Heart left ventricle (tissue), 13 donors: ENCODE results near the gene IQGAP2.

Experiments used
- POLR2A ChIP-seq, 2 donors: fragments of 450-650 bp; IDR thresholded peaks; one replicate each; pipeline ENCODE4 v1.6.1; 2017; ENCODE audit warnings: antibody characterized with exemption in 2 of 2, mild to moderate bottlenecking in 2 of 2, moderate library complexity in 2 of 2
- TF ChIP-seq, protein P1 (sequence below), 12 donors: fragments of 200-600 bp; sonication (generic) in 4 of 12; IDR thresholded peaks; one replicate each; pipeline versions ENCODE4 v1.5.0 to v1.8.0; 2018 to 2022; ENCODE audit warnings: antibody characterized with exemption in 12 of 12, mild to moderate bottlenecking in 5 of 12
- donor health status: ischemic (EF 13 %, LVEDD 7.1; RV severe dilation, severe dysfunction).
- donor health status: DM: no; HTN: yes; CAD: no.
- donor health status: DM: no; HTN: no; CAD: no.
- donor health status: ischemic (EF 25% LVEDD 6.9; RV normal size, moderate dysfunction).
- donor health status: ischemic (EF 25% LVEDD 5.7; RV mildly dilated, moderate dysfunction).
- donor health status: ischemic (EF 35%, LVEDD 5.7; RV mildly dilated, moderate dysfunction).
- donor health status: nonischemic (EF 11% LVEDD 7.7; RV severe dilation, severe dysfunction).
- donor health status: DM: yes; HTN: yes; CAD: no.
- donor health status: PGD.
- donor health status: ischemic (EF 29% LVEDD 5.4; RV normal size, mild dysfunction).
- donor health status: nonischemic (EF 23%, LVEDD 6.1; RV moderate dilation, normal function).

- TF ChIP-seq, protein P1, sequence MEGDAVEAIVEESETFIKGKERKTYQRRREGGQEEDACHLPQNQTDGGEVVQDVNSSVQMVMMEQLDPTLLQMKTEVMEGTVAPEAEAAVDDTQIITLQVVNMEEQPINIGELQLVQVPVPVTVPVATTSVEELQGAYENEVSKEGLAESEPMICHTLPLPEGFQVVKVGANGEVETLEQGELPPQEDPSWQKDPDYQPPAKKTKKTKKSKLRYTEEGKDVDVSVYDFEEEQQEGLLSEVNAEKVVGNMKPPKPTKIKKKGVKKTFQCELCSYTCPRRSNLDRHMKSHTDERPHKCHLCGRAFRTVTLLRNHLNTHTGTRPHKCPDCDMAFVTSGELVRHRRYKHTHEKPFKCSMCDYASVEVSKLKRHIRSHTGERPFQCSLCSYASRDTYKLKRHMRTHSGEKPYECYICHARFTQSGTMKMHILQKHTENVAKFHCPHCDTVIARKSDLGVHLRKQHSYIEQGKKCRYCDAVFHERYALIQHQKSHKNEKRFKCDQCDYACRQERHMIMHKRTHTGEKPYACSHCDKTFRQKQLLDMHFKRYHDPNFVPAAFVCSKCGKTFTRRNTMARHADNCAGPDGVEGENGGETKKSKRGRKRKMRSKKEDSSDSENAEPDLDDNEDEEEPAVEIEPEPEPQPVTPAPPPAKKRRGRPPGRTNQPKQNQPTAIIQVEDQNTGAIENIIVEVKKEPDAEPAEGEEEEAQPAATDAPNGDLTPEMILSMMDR (IDR thresholded peaks at IDR 0.05) = no peak
- TF ChIP-seq POLR2A (IDR thresholded peaks at IDR 0.05) = no peak
Observed at GRCh38 chr5:76445830-76446229, 42.7 kb downstream of the IQGAP2 start.
